OCI-LY1 (cell line): ENCODE data around the gene FAM20C.

Experiments
- CTCF ChIP-seq: fragments of 200-600 bp; sonication (generic), shearing (Covaris generic); IDR thresholded peaks from 2 replicates; pipeline ENCODE4 v1.5.1; 2017; ENCODE audit warnings: mild to moderate bottlenecking, antibody characterized with exemption, low read length, moderate library complexity, mixed read lengths
- EZH2 ChIP-seq: fragments of 200-600 bp; sonication (generic), shearing (Covaris generic); IDR thresholded peaks from 2 replicates; pipeline ENCODE4 v1.8.0; 2017; ENCODE audit warnings: borderline replicate concordance, mixed run types, mild to moderate bottlenecking, antibody characterized with exemption, low read length, moderate library complexity, mixed read lengths

GRCh38 chr7:174716-175115 lies 17.7 kb upstream of the FAM20C start:
- no peak for TF ChIP-seq CTCF
- no peak for TF ChIP-seq EZH2
